ENCODE data around the gene METTL4.
A peak's percentile ranks its signal among the peaks of the same experiment; 100 is the strongest.

The METTL4 gene

DNA sequence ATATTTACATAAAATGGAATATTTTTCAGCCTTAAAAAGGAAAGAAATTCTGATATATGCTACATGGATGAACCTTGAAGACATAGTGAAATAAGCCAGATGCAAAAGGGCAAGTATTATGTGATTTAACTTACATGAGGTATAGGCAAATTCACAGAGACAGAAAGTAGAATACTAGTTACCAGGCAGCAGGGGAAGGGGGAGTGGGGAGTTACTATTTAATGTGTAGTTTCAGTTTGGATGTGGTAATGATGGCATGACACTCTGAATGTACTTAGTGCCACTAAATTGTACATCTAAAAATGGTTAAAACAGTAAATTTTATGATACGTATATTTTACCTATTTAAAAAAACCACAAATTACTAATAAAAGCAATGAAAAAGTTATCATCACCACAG is 12.1 kb downstream of the METTL4 start:
- no peak for TF ChIP-seq CTCF (IDR thresholded peaks at IDR 0.05)

- no peak for TF ChIP-seq CTCF (IDR thresholded peaks at IDR 0.05)
These were observed 13.8 kb downstream of the METTL4 start for GRCh38 chr18:2557536-2557935.

DNA sequence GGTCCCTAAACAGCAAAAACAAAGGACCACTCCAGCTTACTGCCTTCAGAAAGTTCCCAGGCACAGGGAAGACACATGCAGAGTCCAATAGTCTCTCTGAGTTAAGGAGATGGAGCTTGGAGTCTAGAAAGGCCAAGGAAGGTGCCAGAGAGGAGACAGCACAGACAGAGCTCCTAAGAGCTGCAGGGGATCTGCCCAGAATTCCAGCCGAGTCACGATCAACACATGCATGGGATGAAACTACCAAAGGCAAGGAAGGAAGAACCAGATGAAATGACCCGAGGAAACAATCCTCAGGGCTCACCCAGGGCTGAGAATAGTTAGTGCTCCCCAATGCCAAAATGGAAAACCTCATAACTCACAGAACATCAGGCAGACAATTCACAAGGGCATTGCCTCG is 15.4 kb downstream of the METTL4 start:
- no peak for TF ChIP-seq CTCF (IDR thresholded peaks at IDR 0.05)

DNA sequence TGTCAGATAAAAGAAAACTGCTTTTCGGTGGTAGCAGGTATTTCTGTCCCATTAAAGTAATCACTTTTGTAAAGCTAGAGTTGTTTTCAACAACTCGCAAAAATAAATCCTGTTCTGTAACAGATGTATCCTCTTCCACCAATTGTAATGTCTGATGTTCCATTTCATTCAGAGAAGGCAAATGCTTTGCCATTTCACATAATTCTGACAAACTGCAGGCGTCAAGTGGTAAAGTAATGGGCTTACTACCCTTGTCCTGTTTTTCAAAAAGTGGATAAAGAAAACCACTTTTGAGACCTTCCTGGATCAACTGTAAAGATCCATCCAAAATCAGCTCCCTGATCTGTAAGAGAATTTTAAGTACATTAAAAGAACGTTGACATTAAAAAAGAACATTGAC is 16.6 kb downstream of the METTL4 start:
- no peak for TF ChIP-seq CTCF (IDR thresholded peaks at IDR 0.05)

GRCh38 chr18:2551425-2551824 is 19.9 kb downstream of the METTL4 start:
- no peak for TF ChIP-seq CTCF (IDR thresholded peaks at IDR 0.05)

DNA sequence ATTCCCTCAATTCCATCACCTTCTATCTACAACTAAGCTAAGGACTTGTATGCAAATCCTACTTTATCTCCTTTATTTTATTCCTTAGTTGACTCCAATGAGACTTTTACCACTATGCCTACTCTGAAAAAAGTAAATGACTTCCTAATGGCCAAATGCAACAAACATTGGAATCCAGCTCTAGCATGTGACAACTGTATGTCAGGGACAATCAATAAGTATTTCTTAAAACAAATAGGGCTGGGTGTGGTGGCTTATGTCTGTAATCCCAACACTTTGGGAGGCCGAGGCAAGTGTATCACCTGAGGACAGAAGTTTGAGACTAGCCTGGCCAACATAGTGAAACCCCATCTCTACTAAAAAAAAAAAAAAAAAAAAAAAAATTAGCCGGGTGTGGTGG is 21.8 kb downstream of the METTL4 start:
- no peak for TF ChIP-seq CTCF (IDR thresholded peaks at IDR 0.05)

- TF ChIP-seq CTCF (IDR thresholded peaks at IDR 0.05) = peak; percentile 66
These were observed 23.7 kb downstream of the METTL4 start for GRCh38 chr18:2547477-2548087.

- TF ChIP-seq CTCF (IDR thresholded peaks at IDR 0.05) = no peak
These were observed 26.1 kb downstream of the METTL4 start for GRCh38 chr18:2545155-2545554.

All from LNCAP (cell line).